GM11168 (cell line): ENCODE data around the gene HOXB7.

ENCODE experiments used
- in situ Hi-C: fragments of 300-500 bp; cut with MboI; formaldehyde crosslinking; loops from one replicate; pipeline ENCODE4 v1.12.0; 2022; ENCODE audit warnings: low sequenced_read_pairs; ENCODE audit not compliant: unreplicated experiment

The HOXB7 gene

DNA sequence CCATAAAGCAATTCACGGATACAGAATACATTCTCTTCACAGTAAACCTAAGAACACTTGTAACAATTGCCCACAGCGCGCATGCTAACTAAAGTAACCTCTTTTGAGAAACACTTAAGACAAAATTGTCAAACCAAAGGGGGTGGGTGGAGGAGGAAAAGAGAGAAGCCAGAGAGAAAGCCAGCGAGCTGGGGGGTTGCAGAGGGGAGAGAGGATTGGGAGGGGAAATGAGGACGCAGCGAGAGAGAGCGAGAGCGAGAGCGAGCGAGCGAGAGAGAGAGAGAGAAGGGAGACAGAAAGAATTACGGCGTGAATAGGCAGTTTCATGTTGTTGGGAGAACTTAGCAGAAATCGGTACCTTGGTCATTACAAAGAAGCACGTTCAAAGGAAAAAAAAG is 1.6 kb upstream of the HOXB7 start:
- in situ Hi-C loops = no loop called here

- in situ Hi-C loops = no loop called here
Measured at GRCh38 chr17:48611681-48612455, 1.1 kb upstream of the HOXB7 start.

DNA sequence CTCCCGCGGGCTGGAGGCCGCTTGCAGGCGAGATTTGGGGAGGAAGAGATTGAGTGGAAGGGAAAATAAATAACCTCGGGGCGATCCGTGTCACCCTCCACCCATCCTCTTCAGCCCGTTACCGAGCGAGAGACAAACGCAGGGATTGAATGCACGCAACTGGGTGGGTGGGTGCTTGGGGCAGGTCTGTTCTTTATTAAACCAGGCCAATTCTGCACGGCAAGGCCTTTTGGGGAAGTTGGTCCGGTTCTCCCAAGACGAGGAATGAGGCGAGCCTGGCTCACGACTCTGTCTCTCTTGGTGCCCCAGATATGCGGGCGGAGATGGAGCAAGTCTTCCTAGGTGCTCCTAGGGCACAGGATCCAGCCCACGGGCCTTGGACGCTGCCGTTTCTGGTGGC is 396 bp upstream of the HOXB7 start:
- in situ Hi-C loops = no loop called here

- in situ Hi-C loops = no loop called here
Measured at GRCh38 chr17:48609759-48610281, 997 bp downstream of the HOXB7 start.

DNA sequence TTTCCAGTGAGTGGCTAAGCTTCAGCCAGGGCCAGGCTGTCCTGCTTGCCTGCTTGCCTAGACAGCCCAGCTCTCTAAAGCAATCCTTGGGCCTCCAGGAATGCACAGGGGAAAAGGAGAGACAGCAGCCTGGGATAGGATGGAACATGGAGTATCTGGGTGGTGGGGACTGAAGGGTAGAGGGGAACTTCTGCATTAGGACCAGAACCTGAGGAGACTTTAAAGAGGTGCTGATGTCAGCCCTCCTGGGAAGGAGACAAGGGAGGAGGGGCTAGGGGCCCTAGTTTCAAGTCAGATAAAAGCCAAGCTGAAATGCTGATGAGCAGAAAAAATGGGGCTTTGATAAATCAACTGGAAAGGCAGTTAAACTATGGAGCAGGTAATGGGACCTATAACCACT is 1.8 kb downstream of the HOXB7 start:
- in situ Hi-C loops = no loop called here

DNA sequence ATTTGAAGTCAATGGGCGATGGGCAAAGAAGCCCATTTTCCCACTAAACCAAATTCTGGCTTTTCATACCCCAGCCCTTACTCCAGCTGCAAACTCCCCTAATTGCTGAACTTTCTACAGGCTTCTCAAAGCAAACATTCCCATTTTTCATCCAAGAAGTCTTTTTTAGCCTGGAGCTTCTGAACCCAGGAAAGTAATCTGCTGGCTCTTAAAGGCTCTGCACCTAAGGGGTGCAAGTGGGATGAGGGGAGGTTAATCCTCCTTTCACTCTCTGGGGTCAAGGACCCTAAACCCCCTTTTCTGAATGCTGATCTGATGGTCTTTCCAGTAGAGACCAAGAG is 2.4 kb downstream of the HOXB7 start:
- in situ Hi-C loops = no loop called here

- in situ Hi-C loops = no loop called here
Measured at GRCh38 chr17:48606892-48607614, 3.8 kb downstream of the HOXB7 start.

- in situ Hi-C loops = no loop called here
Measured at GRCh38 chr17:48605991-48606891, 4.6 kb downstream of the HOXB7 start.

- in situ Hi-C loops = no loop called here
Measured at GRCh38 chr17:48605409-48605919, 5.4 kb downstream of the HOXB7 start.

GRCh38 chr17:48604770-48605329 is 6.0 kb downstream of the HOXB7 start, which contains the start of gene HOXB6:
TSS of gene HOXB6 (minus strand) at chr17:48604986. CDS start at chr17:48598150, 6,836 bp downstream.
- in situ Hi-C loops = no loop called here

DNA sequence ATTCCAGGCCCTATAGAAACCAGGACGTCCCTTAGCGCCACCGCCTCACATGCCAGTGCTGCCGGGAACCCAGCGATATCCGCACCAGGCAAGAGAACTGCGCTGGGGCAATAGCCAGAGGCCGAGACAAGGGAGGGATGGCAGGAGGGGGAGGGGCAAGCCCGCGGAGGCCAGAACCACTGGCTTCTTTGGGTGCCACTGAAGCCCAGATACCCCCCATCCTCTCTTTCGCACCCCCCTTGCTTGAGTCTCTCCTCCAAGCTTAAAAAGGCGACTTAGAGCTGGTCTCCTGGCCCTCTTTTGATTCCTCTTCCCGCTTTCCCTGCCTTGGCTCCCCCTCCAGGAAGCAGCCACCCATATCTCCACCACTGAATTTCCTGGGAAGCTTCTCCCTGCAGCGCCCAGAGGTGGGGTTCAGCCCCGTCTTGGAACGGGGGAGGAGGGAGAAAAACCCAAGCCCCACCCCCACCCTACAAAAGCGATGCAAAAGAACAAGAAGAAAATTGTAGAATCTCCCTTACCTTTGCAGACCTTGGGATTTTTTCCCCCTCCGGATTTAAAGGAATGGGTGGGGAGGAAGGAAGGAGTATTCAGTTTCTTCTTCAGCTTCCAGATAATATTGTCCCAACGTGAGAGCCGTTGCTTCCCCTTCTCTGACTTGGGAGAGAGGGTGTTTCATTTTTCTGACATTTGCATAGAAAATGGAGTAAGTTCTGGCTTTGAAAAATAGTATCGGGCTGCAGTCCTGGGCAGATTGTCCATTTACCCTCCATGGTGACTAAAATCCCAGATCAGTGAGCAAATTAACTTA is 6.7 kb downstream of the HOXB7 start:
- in situ Hi-C loops = no loop called here

DNA sequence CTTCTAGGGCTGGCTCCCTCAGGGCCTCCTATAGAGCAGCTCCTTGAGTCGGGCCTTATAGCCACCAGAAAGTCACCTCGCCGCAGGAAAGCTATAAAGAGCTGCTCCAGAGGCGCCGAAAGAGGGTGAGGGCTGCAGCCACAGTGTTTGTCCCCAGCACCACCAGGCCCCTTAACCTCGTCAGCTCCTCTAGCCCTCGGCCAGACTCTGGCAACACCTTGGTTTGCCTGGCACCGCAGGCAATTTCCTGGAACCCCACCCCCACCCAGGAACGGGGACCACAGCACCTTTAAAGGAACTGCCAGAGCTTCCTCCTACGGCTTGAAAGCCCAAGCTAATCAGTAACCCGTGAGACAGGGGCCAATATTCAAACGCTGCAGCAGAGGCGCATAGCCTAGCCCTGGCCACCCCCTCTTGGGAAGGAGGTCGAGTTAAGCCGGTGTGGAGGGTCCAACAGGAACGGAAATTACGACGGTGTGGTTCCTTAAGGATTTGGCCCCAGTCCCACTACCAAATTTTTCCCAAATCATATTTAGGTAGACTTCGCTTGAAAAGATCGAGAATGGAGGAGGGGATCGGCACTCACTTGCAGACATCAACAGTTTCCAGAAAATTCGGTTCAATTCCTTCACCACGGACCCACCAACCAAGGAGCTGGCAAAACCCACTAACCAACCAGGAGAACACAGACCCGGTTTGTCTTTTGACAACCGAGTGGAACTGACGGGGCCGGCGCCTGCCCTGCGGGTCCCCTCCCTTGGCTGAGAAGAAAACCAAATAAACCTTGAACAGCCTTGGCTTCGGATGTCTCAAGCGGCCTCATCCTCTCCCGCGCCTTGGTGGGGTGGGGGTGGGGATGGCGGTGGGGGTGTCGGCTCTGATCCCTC is 9.0 kb downstream of the HOXB7 start:
- in situ Hi-C loops = no loop called here

GRCh38 chr17:48601207-48601538 is 9.6 kb downstream of the HOXB7 start:
- in situ Hi-C loops = no loop called here

DNA sequence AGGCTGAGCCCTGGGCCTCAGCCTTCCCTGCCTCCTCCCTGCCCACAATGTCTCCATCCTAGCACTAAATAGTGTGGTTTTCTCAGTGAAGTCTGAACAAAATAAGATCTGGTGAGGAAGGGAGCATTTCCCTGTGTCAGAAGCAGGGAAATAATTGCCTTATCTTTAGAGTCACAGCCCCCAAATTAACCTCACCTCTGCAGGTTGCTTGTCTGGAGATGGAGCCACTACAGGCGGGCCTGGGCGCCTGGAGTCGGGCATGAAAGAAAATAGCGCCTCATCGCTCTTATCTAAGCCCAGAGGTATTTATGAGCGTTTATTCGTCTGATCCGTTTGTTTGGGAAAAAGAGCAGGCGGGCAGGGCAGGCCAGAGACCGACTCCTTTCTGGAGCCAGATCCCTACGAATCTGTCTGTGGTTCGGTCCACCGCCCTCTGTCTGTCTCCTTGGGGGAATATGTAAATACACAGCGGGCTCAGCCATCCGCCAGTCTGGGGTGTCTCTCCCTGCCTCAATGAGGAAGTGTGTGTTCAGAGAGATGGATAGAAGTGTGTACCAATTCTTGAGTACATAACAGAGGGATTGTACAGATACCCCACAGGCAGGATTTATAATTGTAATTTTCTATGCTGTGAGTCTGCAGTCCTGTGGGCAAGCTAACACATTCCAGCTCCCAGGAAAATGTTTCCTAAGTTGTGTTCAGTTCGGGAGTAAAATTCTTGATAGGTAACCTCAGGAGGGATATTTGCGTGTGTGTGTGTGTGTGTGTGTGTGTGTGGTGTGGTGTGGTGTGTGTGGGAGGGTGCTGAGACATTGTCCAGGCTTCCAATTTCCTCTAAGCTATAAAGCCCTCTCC is 10.3 kb downstream of the HOXB7 start:
- in situ Hi-C loops = no loop called here

- in situ Hi-C loops = no loop called here
Measured at GRCh38 chr17:48599354-48599753, 11.5 kb downstream of the HOXB7 start.

DNA sequence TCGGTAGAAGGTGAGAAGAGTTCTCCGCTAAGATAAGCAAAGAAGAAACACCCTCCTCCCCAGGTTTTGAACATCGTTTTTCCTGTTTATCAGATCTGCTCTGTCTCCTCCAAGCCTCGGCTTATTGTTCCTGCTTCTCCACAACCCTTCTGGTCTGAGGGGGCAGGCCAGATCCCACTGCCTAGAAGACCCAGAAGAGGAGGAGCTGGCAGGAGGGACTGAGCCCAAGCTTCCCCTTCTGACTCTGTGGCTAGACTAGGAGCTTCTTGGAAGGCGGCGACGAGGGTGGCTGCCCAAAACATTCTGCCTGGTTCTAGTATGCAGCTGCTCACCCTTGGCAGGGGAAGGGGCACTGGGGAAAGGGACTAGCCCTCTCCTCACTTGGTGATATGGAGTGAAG is 12.1 kb downstream of the HOXB7 start:
- in situ Hi-C loops = no loop called here

DNA sequence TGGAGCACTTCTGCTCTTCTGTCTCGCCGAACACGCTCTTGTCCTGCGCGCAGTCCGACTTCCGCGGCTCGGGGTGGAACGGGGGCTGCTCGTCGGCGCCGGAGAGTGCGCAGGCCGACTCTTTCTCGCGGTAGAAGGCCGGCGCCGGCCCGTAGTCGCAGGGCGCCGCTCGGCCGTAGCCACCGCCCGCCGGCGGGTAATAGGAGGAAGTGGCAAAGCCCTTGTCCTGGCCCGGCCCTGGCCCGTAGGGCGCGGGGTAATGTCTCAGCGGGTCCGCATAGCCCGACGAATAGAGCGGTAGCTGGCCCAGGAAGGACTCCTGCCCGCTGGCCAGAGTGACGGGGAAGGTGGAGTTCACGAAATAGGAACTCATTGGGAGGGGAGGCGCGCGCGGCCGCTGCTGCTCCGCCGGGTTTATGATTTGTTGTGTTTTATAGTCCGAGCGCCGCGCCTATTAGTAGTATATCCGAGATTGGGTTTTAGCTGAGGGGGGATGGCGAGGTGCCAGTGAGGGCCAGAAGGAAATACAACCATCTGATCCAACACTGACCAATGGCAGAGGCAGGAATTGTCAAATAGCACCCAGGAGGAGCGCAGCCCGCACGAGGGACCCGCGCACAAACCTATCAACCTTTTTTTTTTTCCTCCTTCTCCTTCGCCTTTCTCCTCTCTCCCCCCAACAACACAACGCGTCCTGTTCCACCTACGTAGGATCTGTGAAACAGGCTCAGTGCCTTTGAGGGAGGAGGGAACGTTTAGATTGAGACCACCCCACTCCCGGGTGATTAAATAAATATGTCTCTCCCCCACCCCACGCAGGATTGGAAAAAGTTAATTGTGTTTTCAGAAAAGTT is 12.8 kb downstream of the HOXB7 start:
- in situ Hi-C loops = no loop called here
